ENCODE results near the gene NKAIN2.

DNA sequence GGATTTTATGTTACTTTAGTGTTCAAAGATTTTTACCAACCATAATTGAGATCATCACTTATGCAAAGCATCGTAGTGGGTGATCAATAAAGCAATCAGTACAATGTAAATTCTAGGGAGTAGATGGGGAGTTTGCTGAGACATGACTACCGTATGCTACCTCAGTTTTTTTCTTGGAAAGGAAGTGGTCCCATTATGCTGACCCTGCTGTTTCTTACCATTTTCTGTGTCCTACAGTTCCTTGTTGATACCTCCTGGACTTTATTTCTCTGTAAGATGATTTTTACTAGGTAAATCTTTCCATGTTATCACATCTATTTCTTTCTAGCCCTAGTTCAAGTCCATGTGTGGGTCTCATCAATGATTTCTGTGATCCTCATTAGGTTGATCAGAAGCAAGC lies 19.3 kb upstream of the NKAIN2 start:
- TF ChIP-seq POLR2A (IDR thresholded peaks at IDR 0.05; ENCODE audit: extremely low read depth, insufficient read length) (no peak), MYC (IDR thresholded peaks at IDR 0.05; ENCODE audit: low read depth, low read length) (no peak)
